ENCODE measurements around the gene CRTC1. TPM values are rescaled to one million over a fixed set of nuclear protein-coding genes. Genes with fewer than 3 reads are reported as not detected.

The CRTC1 gene
- total RNA-seq, 4 donors from 2014 or later, result 4.1 to 6.3 (median 4.7) TPM

GRCh38 chr19:18762125-18763023, 78.9 kb downstream of the CRTC1 start:
- Histone ChIP-seq H3K27ac (peak overlapping the region; percentile 68), H3K4me3 (peak overlapping the region; percentile 3), H3K9me3 (no peaks in the 10 kb centered on the region), H3K36me3 (no peaks in the 10 kb centered on the region), H3K4me1 (peaks cover 61% of the 10 kb centered on the region), H3K27me3 (no peaks in the 10 kb centered on the region)
- DNase-seq (ENCODE audit: low spot score in 2 of 2), result no peak
- 50% methylated on average over 26 of the region's 35 CpGs for WGBS
- no peak for TF ChIP-seq CTCF (IDR thresholded peaks at IDR 0.05)
- no peak for TF ChIP-seq EP300 (IDR thresholded peaks at IDR 0.05)

- Histone ChIP-seq H3K9me3 (no peaks in the 10 kb centered on the region), H3K27ac (peak overlapping the region; percentile 28), H3K4me3 (no peak overlapping the region), H3K36me3 (no peaks in the 10 kb centered on the region), H3K4me1 (peaks cover 61% of the 10 kb centered on the region), H3K27me3 (no peaks in the 10 kb centered on the region)
- 63% methylated on average over 17 of the region's 41 CpGs for WGBS
- peak; percentile 37 to 85 (median 60) for TF ChIP-seq POLR2AphosphoS5 (IDR thresholded peaks at IDR 0.05)
- no peak for TF ChIP-seq POLR2A (IDR thresholded peaks at IDR 0.05)
- TF ChIP-seq CTCF (IDR thresholded peaks at IDR 0.05), result no peak
- no peak for TF ChIP-seq EP300 (IDR thresholded peaks at IDR 0.05)
- no peak for DNase-seq (ENCODE audit: low spot score in 2 of 2)
These were observed 80.5 kb downstream of the CRTC1 start for GRCh38 chr19:18763674-18764590.

GRCh38 chr19:18764591-18765051, 81.1 kb downstream of the CRTC1 start:
- DNase-seq (ENCODE audit: low spot score in 2 of 2), result no peak
- H3K36me3 ChIP-seq, result no peaks in the 10 kb centered on the region
- H3K4me1 ChIP-seq, result peaks cover 57% of the 10 kb centered on the region
- no peaks in the 10 kb centered on the region for H3K27me3 ChIP-seq
- H3K27ac ChIP-seq, result no peak overlapping the region
- no peak for TF ChIP-seq CTCF (IDR thresholded peaks at IDR 0.05)
- no peak for TF ChIP-seq POLR2AphosphoS5 (IDR thresholded peaks at IDR 0.05)
- no peak for TF ChIP-seq POLR2A (IDR thresholded peaks at IDR 0.05)
- no peak for TF ChIP-seq EP300 (IDR thresholded peaks at IDR 0.05)
- no peak overlapping the region for H3K4me3 ChIP-seq
- no peaks in the 10 kb centered on the region for H3K9me3 ChIP-seq
- WGBS, result 41% methylated on average over 4 of the region's 4 CpGs

- no peaks in the 10 kb centered on the region for H3K27me3 ChIP-seq
- DNase-seq (ENCODE audit: low spot score in 2 of 2), result no peak
- H3K9me3 ChIP-seq, result no peaks in the 10 kb centered on the region
- no peak for TF ChIP-seq CTCF (IDR thresholded peaks at IDR 0.05)
- no peak for TF ChIP-seq POLR2A (IDR thresholded peaks at IDR 0.05)
- TF ChIP-seq POLR2AphosphoS5 (IDR thresholded peaks at IDR 0.05), result no peak
- TF ChIP-seq EP300 (IDR thresholded peaks at IDR 0.05), result no peak
- H3K36me3 ChIP-seq, result no peaks in the 10 kb centered on the region
- WGBS, result 34% methylated on average over 8 of the region's 8 CpGs
- H3K4me1 ChIP-seq, result peaks cover 51% of the 10 kb centered on the region
- H3K27ac ChIP-seq, result no peak overlapping the region
- H3K4me3 ChIP-seq, result no peak overlapping the region
These were observed 81.7 kb downstream of the CRTC1 start for GRCh38 chr19:18765224-18765623.
